Keratinocyte (primary cell): ENCODE measurements around the gene NCAM2. TPM values are rescaled to one million over a fixed set of nuclear protein-coding genes. Genes with fewer than 3 reads are reported as not detected.

Experiments used
- DNase-seq: peaks from one replicate; pipeline ENCODE4 v3.0.0-alpha.2; 2011; ENCODE audit warnings: low read depth, missing footprints, low spot score
- FAIRE-seq: peaks from 2 replicates; lab custom pipeline; 2011; peaks lifted over from hg19 to GRCh38; lab: Jason Lieb, UNC
- H2AFZ ChIP-seq: 2 replicates; pipeline ENCODE4 v1.6.0; 2012; ENCODE audit warnings: low read length, control low read depth, inconsistent platforms; ENCODE audit not compliant: control insufficient read depth
- H3K27ac ChIP-seq: 2 replicates; pipeline ENCODE4 v1.5.1; 2011; ENCODE audit warnings: low read length; ENCODE audit not compliant: control insufficient read depth, insufficient read depth
- H3K27me3 ChIP-seq: 3 replicates; pipeline ENCODE4 v1.6.0; 2011; ENCODE audit warnings: low read length; ENCODE audit not compliant: control insufficient read depth, insufficient read depth; ENCODE audit errors: extremely low read depth
- H3K36me3 ChIP-seq, 2 experiments: 2 replicates in 1 of 2; 3 replicates in 1 of 2; pipeline ENCODE4 v1.5.1; 2011; ENCODE audit warnings: low read length in 2 of 2, mild to moderate bottlenecking in 1 of 2; ENCODE audit not compliant: control insufficient read depth in 2 of 2, insufficient read depth in 2 of 2; ENCODE audit errors: extremely low read depth in 1 of 2
- H3K4me1 ChIP-seq: 3 replicates; pipeline ENCODE4 v1.5.1; 2011; ENCODE audit warnings: low read length; ENCODE audit not compliant: control insufficient read depth, insufficient read depth; ENCODE audit errors: extremely low read depth
- H3K4me2 ChIP-seq: 3 replicates; pipeline ENCODE4 v1.6.0; 2011; ENCODE audit warnings: low read depth, low read length; ENCODE audit not compliant: control insufficient read depth, insufficient read depth; ENCODE audit errors: extremely low read depth
- H3K4me3 ChIP-seq, 3 experiments: fragments of 200-600 bp in 1 of 3; sonication (generic) in 1 of 3; 2 replicates in 2 of 3; 3 replicates in 1 of 3; pipeline ENCODE4 v1.5.1; 2011 to 2016; ENCODE audit warnings: low read length in 3 of 3, mild to moderate bottlenecking in 3 of 3, control low read depth in 2 of 3, inconsistent platforms in 1 of 3, low read depth in 1 of 3, mixed read lengths in 1 of 3, mixed run types in 1 of 3, moderate library complexity in 1 of 3; ENCODE audit not compliant: control insufficient read depth in 2 of 3, insufficient read depth in 2 of 3; ENCODE audit errors: extremely low read depth in 1 of 3
- H3K79me2 ChIP-seq: 2 replicates; pipeline ENCODE4 v1.6.0; 2012; ENCODE audit warnings: low read length; ENCODE audit not compliant: control insufficient read depth, insufficient read depth
- H3K9ac ChIP-seq: 3 replicates; pipeline ENCODE4 v1.6.0; 2011; ENCODE audit warnings: low read length; ENCODE audit not compliant: control insufficient read depth, insufficient read depth; ENCODE audit errors: extremely low read depth
- H3K9me1 ChIP-seq: 3 replicates; pipeline ENCODE4 v1.6.0; 2011; ENCODE audit warnings: low read length; ENCODE audit not compliant: control insufficient read depth, insufficient read depth; ENCODE audit errors: extremely low read depth
- H3K9me3 ChIP-seq: 2 replicates; pipeline ENCODE4 v1.5.1; 2012; ENCODE audit warnings: low read depth, low read length; ENCODE audit not compliant: control insufficient read depth
- H4K20me1 ChIP-seq: 3 replicates; pipeline ENCODE4 v1.6.0; 2011; ENCODE audit warnings: low read length; ENCODE audit not compliant: control insufficient read depth, insufficient read depth; ENCODE audit errors: extremely low read depth
- EZH2 ChIP-seq: IDR thresholded peaks from one replicate; pipeline ENCODE4 v1.6.1; 2012; ENCODE audit warnings: inconsistent platforms, mild to moderate bottlenecking, low read length, moderate library complexity
- dilution Hi-C: fragments of 300-500 bp; cut with MboI; formaldehyde crosslinking; loops from one replicate; pipeline ENCODE4 v1.7.0; 2020; ENCODE audit warnings: low sequenced_read_pairs; ENCODE audit not compliant: extremely low pct_ligation_motif_present
- polyA plus RNA-seq, 5 experiments: library from polyadenylated mRNA; depleted of rRNA in 3 of 5; stranded (reverse) in 3 of 5; stranded (forward) in 1 of 5; unstranded in 1 of 5; fragments of >200 nt; gene quantifications; 1 replicate in 1 of 5; 2 replicates in 3 of 5; 3 replicates in 1 of 5; pipeline versions ENCODE4 v1.2.1 to v1.2.3, GENCODE V29; 2011 to 2012; ENCODE audit warnings: missing spikeins in 2 of 5, low read depth in 1 of 5, low replicate concordance in 1 of 5
- TF ChIP-seq, protein P1 (sequence below), 3 experiments: IDR thresholded peaks in 1 of 3; conservative IDR thresholded peaks in 1 of 3; optimal IDR thresholded peaks in 1 of 3; 2 replicates in 2 of 3; 3 replicates in 1 of 3; pipeline versions ENCODE3 to v1.5.1; 2011; ENCODE audit warnings: low read length in 3 of 3, mild to moderate bottlenecking in 3 of 3, moderate library complexity in 2 of 3, control low read depth in 1 of 3, inconsistent platforms in 1 of 3; ENCODE audit not compliant: insufficient read depth in 2 of 3; ENCODE audit errors: extremely low read depth in 1 of 3

NCAM2 gene
- polyA plus RNA-seq, 1 donor (not counting 4 experiments of a cell fraction or from before 2014, with no cell fraction given) = 0.16 TPM

DNA sequence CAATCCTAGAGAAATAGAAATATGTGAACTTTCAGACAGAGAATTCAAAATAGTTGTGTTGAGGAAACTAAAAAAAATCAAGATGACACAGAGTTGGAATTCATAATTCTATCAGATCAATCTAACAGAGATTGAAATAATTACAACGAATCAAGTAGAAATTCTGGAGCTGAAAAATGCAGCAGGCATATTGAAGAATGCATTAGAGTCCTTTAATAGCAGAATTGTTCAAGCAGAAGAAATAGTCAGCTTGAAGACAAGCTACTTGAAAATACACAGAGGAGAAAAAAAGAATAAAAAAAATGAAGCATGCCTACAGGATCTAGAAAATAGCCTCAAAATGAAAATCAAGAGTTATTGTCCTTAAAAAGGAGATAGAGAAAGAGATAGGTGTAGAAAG, 347.1 kb downstream of the NCAM2 start:
- Histone ChIP-seq H2AFZ (no peak overlapping the region), H3K27me3 (no peaks in the 10 kb centered on the region), H3K9me1 (no peaks in the 10 kb centered on the region), H3K4me3 (no peak overlapping the region), H3K4me2 (no peak overlapping the region), H3K9me3 (peaks cover 2% of the 10 kb centered on the region), H3K79me2 (no peaks in the 10 kb centered on the region), H3K4me1 (no peaks in the 10 kb centered on the region), H4K20me1 (no peaks in the 10 kb centered on the region), H3K27ac (no peak overlapping the region), H3K36me3 (no peaks in the 10 kb centered on the region), H3K9ac (no peak overlapping the region)
- FAIRE-seq (no peak), DNase-seq (no peak)
- dilution Hi-C loops = no loop called here
- TF ChIP-seq EZH2 = no peak
- TF ChIP-seq, protein P1, sequence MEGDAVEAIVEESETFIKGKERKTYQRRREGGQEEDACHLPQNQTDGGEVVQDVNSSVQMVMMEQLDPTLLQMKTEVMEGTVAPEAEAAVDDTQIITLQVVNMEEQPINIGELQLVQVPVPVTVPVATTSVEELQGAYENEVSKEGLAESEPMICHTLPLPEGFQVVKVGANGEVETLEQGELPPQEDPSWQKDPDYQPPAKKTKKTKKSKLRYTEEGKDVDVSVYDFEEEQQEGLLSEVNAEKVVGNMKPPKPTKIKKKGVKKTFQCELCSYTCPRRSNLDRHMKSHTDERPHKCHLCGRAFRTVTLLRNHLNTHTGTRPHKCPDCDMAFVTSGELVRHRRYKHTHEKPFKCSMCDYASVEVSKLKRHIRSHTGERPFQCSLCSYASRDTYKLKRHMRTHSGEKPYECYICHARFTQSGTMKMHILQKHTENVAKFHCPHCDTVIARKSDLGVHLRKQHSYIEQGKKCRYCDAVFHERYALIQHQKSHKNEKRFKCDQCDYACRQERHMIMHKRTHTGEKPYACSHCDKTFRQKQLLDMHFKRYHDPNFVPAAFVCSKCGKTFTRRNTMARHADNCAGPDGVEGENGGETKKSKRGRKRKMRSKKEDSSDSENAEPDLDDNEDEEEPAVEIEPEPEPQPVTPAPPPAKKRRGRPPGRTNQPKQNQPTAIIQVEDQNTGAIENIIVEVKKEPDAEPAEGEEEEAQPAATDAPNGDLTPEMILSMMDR (optimal IDR thresholded peaks at IDR 0.05 in 1 of 3, IDR thresholded peaks at IDR 0.05 in 1 of 3, conservative IDR thresholded peaks at IDR 0.05 in 1 of 3; ENCODE audit: extremely low read depth in 1 of 3, insufficient read depth in 2 of 3, low read length in 3 of 3) = no peak

GRCh38 chr21:21345872-21346271, 347.7 kb downstream of the NCAM2 start:
- H4K20me1 ChIP-seq = no peaks in the 10 kb centered on the region
- DNase-seq (no peak), FAIRE-seq (no peak)
- no peaks in the 10 kb centered on the region for H3K27me3 ChIP-seq
- H3K9ac ChIP-seq = no peak overlapping the region
- H3K36me3 ChIP-seq = no peaks in the 10 kb centered on the region
- no peaks in the 10 kb centered on the region for H3K9me1 ChIP-seq
- no peak overlapping the region for H3K27ac ChIP-seq
- H3K4me1 ChIP-seq = no peaks in the 10 kb centered on the region
- peaks cover 2% of the 10 kb centered on the region for H3K9me3 ChIP-seq
- H2AFZ ChIP-seq = no peak overlapping the region
- H3K79me2 ChIP-seq = no peaks in the 10 kb centered on the region
- H3K4me2 ChIP-seq = no peak overlapping the region
- no peak overlapping the region for H3K4me3 ChIP-seq
- dilution Hi-C loops = no loop called here
- no peak for TF ChIP-seq EZH2
- TF ChIP-seq, protein P1 (optimal IDR thresholded peaks at IDR 0.05 in 1 of 3, IDR thresholded peaks at IDR 0.05 in 1 of 3, conservative IDR thresholded peaks at IDR 0.05 in 1 of 3; ENCODE audit: extremely low read depth in 1 of 3, insufficient read depth in 2 of 3, low read length in 3 of 3) = no peak
